HepG2 (cell line): ENCODE measurements around the gene COL13A1. TPM values are rescaled to one million over a fixed set of nuclear protein-coding genes. Genes with fewer than 3 reads are reported as not detected.

Experiments used
- ATAC-seq: fragments of 200-7000 bp; cut with Tn5 transposase; 3 replicates; pipeline ENCODE4 v1.9.1; 2020; ENCODE audit warnings: mild to moderate bottlenecking, moderate library complexity
- BruUV-seq: library from RNA; stranded (reverse); fragments of 400-500 nt; replicated peaks from 2 replicates; lab custom pipeline; 2021; lab: Mats Ljungman, UMichigan
- CTCF ChIA-PET: fragments of 300-600 bp; formaldehyde crosslinking; extraction: SDS; loops from one replicate; lab custom pipeline; 2021; ENCODE audit warnings: low total read pairs, inconsistent platforms, low intra/inter-chr PET ratio; lab: Yijun Ruan, JAX
- POLR2A ChIA-PET: fragments of 350-600 bp; sonication (Branson Sonifier 250); formaldehyde crosslinking; loops from one replicate; lab custom pipeline; 2020; ENCODE audit warnings: antibody characterized with exemption, inconsistent platforms; lab: Yijun Ruan, JAX
- DNase-seq: peaks from one replicate; pipeline ENCODE4 v3.0.0-alpha.2; 2015; ENCODE audit warnings: low spot score
- FAIRE-seq: peaks from 3 replicates; lab custom pipeline; 2011; peaks lifted over from hg19 to GRCh38; lab: Jason Lieb, UNC
- H2AFZ ChIP-seq: one replicate; pipeline ENCODE4 v1.6.1; 2011; ENCODE audit warnings: low read length, inconsistent platforms
- H3K27ac ChIP-seq: fragments of 300-600 bp; 3 replicates; pipeline ENCODE4 v1.8.0; 2011; ENCODE audit warnings: mixed run types, mild to moderate bottlenecking, mixed read lengths, low read length, inconsistent platforms; ENCODE audit not compliant: insufficient read depth; ENCODE audit errors: extremely low read length
- H3K27me3 ChIP-seq, 2 experiments: fragments of 200-600 bp in 1 of 2; 2 replicates in 1 of 2; 3 replicates in 1 of 2; pipeline versions ENCODE4 v1.6.0 to v1.8.0; 2011; ENCODE audit warnings: low read length in 2 of 2, mild to moderate bottlenecking in 2 of 2, moderate library complexity in 2 of 2, inconsistent platforms in 1 of 2; ENCODE audit not compliant: insufficient read depth in 2 of 2, control insufficient read depth in 1 of 2
- H3K36me3 ChIP-seq, 2 experiments: fragments of 200-600 bp in 1 of 2; replicated peaks in 1 of 2; 2 replicates in 1 of 2; 3 replicates in 1 of 2; pipeline versions ENCODE4 v1.5.1 to v1.8.0; 2011; ENCODE audit warnings: low read length in 2 of 2, inconsistent platforms in 1 of 2; ENCODE audit not compliant: insufficient read depth in 2 of 2, control insufficient read depth in 1 of 2
- H3K4me1 ChIP-seq: 2 replicates; pipeline ENCODE4 v1.5.1; 2012; ENCODE audit warnings: low read length, inconsistent platforms; ENCODE audit not compliant: insufficient read depth
- H3K4me2 ChIP-seq: 2 replicates; pipeline ENCODE4 v1.6.0; 2011; ENCODE audit warnings: low read depth, low read length, inconsistent platforms
- H3K4me3 ChIP-seq, 3 experiments: fragments of 200-600 bp in 1 of 3; sonication (generic), shearing (Covaris generic) in 1 of 3; replicated peaks in 1 of 3; 2 replicates each; pipeline ENCODE4 v1.5.1; 2011 to 2016; ENCODE audit warnings: low read length in 3 of 3, inconsistent platforms in 2 of 3, low read depth in 2 of 3, mild to moderate bottlenecking in 2 of 3, control low read depth in 1 of 3, mixed read lengths in 1 of 3; ENCODE audit not compliant: insufficient read depth in 1 of 3
- H3K79me2 ChIP-seq: one replicate; pipeline ENCODE4 v1.6.1; 2011; ENCODE audit warnings: low read length, inconsistent platforms; ENCODE audit not compliant: insufficient read depth
- H3K9ac ChIP-seq: 2 replicates; pipeline ENCODE4 v1.6.0; 2011; ENCODE audit warnings: mild to moderate bottlenecking, low read depth, low read length, inconsistent platforms; ENCODE audit not compliant: insufficient read depth
- H3K9me3 ChIP-seq: 2 replicates; pipeline ENCODE4 v1.5.1; 2012; ENCODE audit warnings: mild to moderate bottlenecking, low read length
- H4K20me1 ChIP-seq: 2 replicates; pipeline ENCODE4 v1.6.0; 2011; ENCODE audit warnings: inconsistent platforms, mild to moderate bottlenecking, low read length, moderate library complexity; ENCODE audit not compliant: insufficient read depth
- BRF2 ChIP-seq: sonication (generic); formaldehyde crosslinking; IDR thresholded peaks from 2 replicates; pipeline ENCODE4 v1.8.1; 2022; ENCODE audit warnings: mild to moderate bottlenecking, missing genetic modification reagents
- CENPBD1 ChIP-seq: sonication (generic); formaldehyde crosslinking; IDR thresholded peaks from 2 replicates; pipeline ENCODE4 v1.8.0; 2022; ENCODE audit warnings: missing genetic modification reagents, low read depth, mild to moderate bottlenecking, borderline replicate concordance
- CHCHD3 ChIP-seq: sonication (generic); formaldehyde crosslinking; IDR thresholded peaks from 2 replicates; pipeline ENCODE4 v1.8.0; 2022; ENCODE audit warnings: mild to moderate bottlenecking, missing genetic modification reagents, moderate library complexity
- GATAD1 ChIP-seq: IDR thresholded peaks from 2 replicates; pipeline ENCODE4 v1.6.1; 2016; ENCODE audit warnings: missing genetic modification reagents, missing compliant biosample characterization
- GTF2F1 ChIP-seq: fragments of 150-350 bp; IDR thresholded peaks from 2 replicates; pipeline ENCODE4 v1.6.1; 2014; ENCODE audit warnings: low read length
- HIC2 ChIP-seq: sonication (generic); formaldehyde crosslinking; IDR thresholded peaks from 2 replicates; pipeline ENCODE4 v1.9.0; 2022; ENCODE audit warnings: low read depth, missing genetic modification reagents
- IRF1 ChIP-seq: sonication (generic); formaldehyde crosslinking; IDR thresholded peaks from 2 replicates; pipeline ENCODE4 v1.4.0; 2020; ENCODE audit warnings: low read depth, mild to moderate bottlenecking, missing genetic modification reagents
- MZF1 ChIP-seq: sonication (generic); formaldehyde crosslinking; IDR thresholded peaks from 2 replicates; pipeline ENCODE4 v1.8.1; 2023; ENCODE audit warnings: mild to moderate bottlenecking, missing genetic modification reagents, borderline replicate concordance
- RXRA ChIP-seq: sonication (generic); formaldehyde crosslinking; IDR thresholded peaks from 2 replicates; pipeline ENCODE4 v1.5.1; 2020; ENCODE audit warnings: missing genetic modification reagents
- SIX4 ChIP-seq: sonication (generic); formaldehyde crosslinking; IDR thresholded peaks from 2 replicates; pipeline ENCODE4 v1.4.0; 2020; ENCODE audit warnings: missing genetic modification reagents
- ZHX1 ChIP-seq: sonication (generic); formaldehyde crosslinking; IDR thresholded peaks from 2 replicates; pipeline ENCODE4 v1.8.1; 2022; ENCODE audit warnings: low read depth, mild to moderate bottlenecking, missing genetic modification reagents
- ZNF251 ChIP-seq: sonication (generic); formaldehyde crosslinking; IDR thresholded peaks from 2 replicates; pipeline ENCODE4 v1.9.0; 2021; ENCODE audit warnings: mild to moderate bottlenecking, missing genetic modification reagents
- ZNF710 ChIP-seq: sonication (generic); formaldehyde crosslinking; IDR thresholded peaks from 2 replicates; pipeline ENCODE4 v1.5.0; 2020; ENCODE audit warnings: mild to moderate bottlenecking, missing genetic modification reagents, borderline replicate concordance
- WGBS: methylation state at CpG from one replicate; pipeline ENCODE4 v1.1.6; 2017; ENCODE audit warnings: low lambda C conversion rate; 5-methylcytosine and 5-hydroxymethylcytosine counted together
- in situ Hi-C: cut with HindIII; loops from 2 replicates; pipeline ENCODE4 v1.10.0; 2017; ENCODE audit warnings: low pct_unique_long_range_greater_than_20kb; ENCODE audit not compliant: extremely low pct_ligation_motif_present
- intact Hi-C: fragments of 100-400 bp; cut with micrococcal nuclease; formaldehyde crosslinking; loops from one replicate; pipeline ENCODE4 v1.10.0; 2022; ENCODE audit not compliant: unreplicated experiment
- polyA plus RNA-seq, 8 experiments: library from polyadenylated mRNA; depleted of rRNA in 3 of 8; stranded (reverse) in 7 of 8; unstranded in 1 of 8; fragments of >200 nt; fragmentation: Illumina TruSeq in 4 of 8; extraction: Trizol in 4 of 8; gene quantifications; 2 replicates each; pipeline versions ENCODE4 v1.2.1 to v1.2.3, GENCODE V29; 2011 to 2016; ENCODE audit warnings: low read depth in 4 of 8, missing spikeins in 1 of 8, mixed read lengths in 1 of 8; ENCODE audit not compliant: insufficient read depth in 1 of 8
- total RNA-seq, 5 experiments: library from RNA; depleted of rRNA; stranded (reverse); fragments of >200 nt; fragmentation: Illumina TruSeq; extraction: Trizol; gene quantifications; 2 replicates each; pipeline ENCODE4 v1.2.3, GENCODE V29; 2016; ENCODE audit warnings: low read depth in 1 of 5

The COL13A1 gene
- total and polyA plus RNA-seq, 2 of the 13 experiments (the other 11 are each of a cell fraction or from before 2014, with no cell fraction given) = 0.07 TPM; not detected in 1

- H3K9me3 ChIP-seq = no peaks in the 10 kb centered on the region
- no peaks in the 10 kb centered on the region for H4K20me1 ChIP-seq
- H3K79me2 ChIP-seq = no peaks in the 10 kb centered on the region
- CTCF ChIA-PET = no interaction called here
- ATAC-seq = no peak
- DNase-seq = no peak
- no peak overlapping the region for H3K27ac ChIP-seq
- no peak for FAIRE-seq
- WGBS = 2% methylated on average over 4 of the region's 4 CpGs
- intact Hi-C loops = no loop called here
- H3K27me3 ChIP-seq = peaks cover 3 to 45% of the 10 kb centered on the region in 2 experiments; a peak in 3 of 5 replicates
- H3K4me2 ChIP-seq = no peak overlapping the region
- no peak overlapping the region for H3K4me3 ChIP-seq
- no peaks in the 10 kb centered on the region for H3K4me1 ChIP-seq
- H3K9ac ChIP-seq = no peak overlapping the region
- no peaks in the 10 kb centered on the region for H3K36me3 ChIP-seq
- no peak overlapping the region for H2AFZ ChIP-seq
- in situ Hi-C loops = no loop called here
- POLR2A ChIA-PET = no interaction called here
- BruUV-seq = no TSS peak
- TF ChIP-seq CHCHD3 (CRISPR knock-in tag) (no peak), MZF1 (CRISPR knock-in tag) (no peak), ZNF251 (CRISPR knock-in tag) (no peak), RXRA (CRISPR knock-in tag) (no peak), CENPBD1 (no peak), BRF2 (CRISPR knock-in tag) (no peak), GTF2F1 (no peak), SIX4 (no peak), ZNF710 (no peak), IRF1 (CRISPR knock-in tag) (no peak), GATAD1 (CRISPR knock-in tag) (no peak), ZHX1 (no peak), HIC2 (no peak)
These were observed 19.1 kb downstream of the COL13A1 start for GRCh38 chr10:69820817-69821216.
